Tibial nerve (tissue), 4 donors: ENCODE measurements around the gene UBA1. TPM values are rescaled to one million over a fixed set of nuclear protein-coding genes. Genes with fewer than 3 reads are reported as not detected.

ENCODE experiments used
- DNase-seq, 2 donors: peaks; one replicate each; pipeline ENCODE4 v3.0.0-alpha.2; 2019; ENCODE audit warnings: low spot score in 2 of 2
- H3K27ac ChIP-seq, 4 donors: fragments of 200-600 bp; sonication (generic) in 3 of 4; one replicate each; pipeline ENCODE4 v1.5.1; 2017 to 2019; ENCODE audit warnings: mild to moderate bottlenecking in 1 of 4
- H3K27me3 ChIP-seq, 2 donors: fragments of 200-600 bp; sonication (generic) in 1 of 2; one replicate each; pipeline versions ENCODE4 v1.5.1 to v1.6.0; 2017 to 2019
- H3K36me3 ChIP-seq, 3 donors: fragments of 200-600 bp; sonication (generic); one replicate each; pipeline ENCODE4 v1.5.1; 2018 to 2019
- H3K4me1 ChIP-seq, 4 donors: fragments of 200-600 bp; sonication (generic) in 3 of 4; one replicate each; pipeline ENCODE4 v1.5.1; 2017 to 2019
- H3K4me3 ChIP-seq, 4 donors: fragments of 200-600 bp; sonication (generic) in 3 of 4; one replicate each; pipeline ENCODE4 v1.5.1; 2017 to 2019; ENCODE audit warnings: mild to moderate bottlenecking in 1 of 4, moderate library complexity in 1 of 4
- H3K9me3 ChIP-seq, 4 donors: fragments of 200-600 bp; sonication (generic) in 3 of 4; one replicate each; pipeline ENCODE4 v1.5.1; 2017 to 2019
- EP300 ChIP-seq, 2 donors: sonication (generic); formaldehyde crosslinking; IDR thresholded peaks; one replicate each; pipeline ENCODE4 v1.6.1; 2017; ENCODE audit warnings: antibody characterized with exemption in 2 of 2, mild to moderate bottlenecking in 1 of 2
- POLR2A ChIP-seq, 2 donors: fragments of 450-650 bp; IDR thresholded peaks; one replicate each; pipeline ENCODE4 v1.6.1; 2017; ENCODE audit warnings: antibody characterized with exemption in 2 of 2, mild to moderate bottlenecking in 2 of 2, moderate library complexity in 2 of 2
- WGBS, 2 donors: methylation state at CpG; one replicate each; pipeline ENCODE4 v1.1.5; 2018; 5-methylcytosine and 5-hydroxymethylcytosine counted together
- total RNA-seq, 4 donors: library from RNA; depleted of rRNA; stranded (reverse); fragments of >200 nt; gene quantifications; one replicate each; pipeline ENCODE4 v1.1.0, GENCODE V29; 2016
- TF ChIP-seq, protein P1 (sequence below), 5 experiments: fragments of 200-600 bp in 3 of 5; fragments of 450-650 bp in 2 of 5; sonication (generic) in 3 of 5; IDR thresholded peaks; one replicate each; pipeline ENCODE4 v1.5.1; 2016 to 2019; ENCODE audit warnings: antibody characterized with exemption in 5 of 5, mild to moderate bottlenecking in 3 of 5, moderate library complexity in 2 of 5

UBA1 gene
- total RNA-seq, 4 donors from 2014 or later, result 124 to 168 (median 144) TPM

DNA sequence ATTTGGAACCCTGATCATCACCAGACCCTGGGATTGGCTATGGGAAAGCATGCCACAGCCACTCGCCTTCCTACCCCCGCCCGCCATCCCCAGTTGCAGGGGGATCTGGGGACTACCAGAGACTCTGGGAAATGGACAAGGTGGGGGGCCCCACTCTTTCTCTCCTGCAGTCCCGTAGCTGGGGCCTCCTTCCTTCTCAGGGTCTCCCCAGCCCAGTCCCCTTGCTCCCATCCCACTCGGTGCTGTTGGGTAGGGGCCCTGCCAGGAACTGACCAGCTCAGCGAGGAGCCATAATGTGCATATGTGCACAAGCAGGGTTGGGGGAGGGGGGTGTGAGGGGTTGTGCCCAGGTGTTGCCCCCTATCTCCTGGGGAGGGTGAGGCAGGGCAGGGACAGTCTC, 35.8 kb downstream of the UBA1 start:
- Histone ChIP-seq H3K4me1 (peaks cover 0 to under 1% (median 0%) of the 10 kb centered on the region in 4 donors), H3K9me3 (no peaks in the 10 kb centered on the region), H3K27me3 (no peaks in the 10 kb centered on the region), H3K4me3 (no peak overlapping the region), H3K27ac (no peak overlapping the region), H3K36me3 (peaks cover 0 to 51% (median 6%) of the 10 kb centered on the region in 3 donors)
- WGBS, 2 donors, result 96% methylated on average over 6 of the region's 6 CpGs; no CpG with 5 or more reads in 1 of the 2 donors
- no peak for DNase-seq
- TF ChIP-seq POLR2A (IDR thresholded peaks at IDR 0.05) (no peak), EP300 (IDR thresholded peaks at IDR 0.05) (no peak)
- TF ChIP-seq, protein P1, sequence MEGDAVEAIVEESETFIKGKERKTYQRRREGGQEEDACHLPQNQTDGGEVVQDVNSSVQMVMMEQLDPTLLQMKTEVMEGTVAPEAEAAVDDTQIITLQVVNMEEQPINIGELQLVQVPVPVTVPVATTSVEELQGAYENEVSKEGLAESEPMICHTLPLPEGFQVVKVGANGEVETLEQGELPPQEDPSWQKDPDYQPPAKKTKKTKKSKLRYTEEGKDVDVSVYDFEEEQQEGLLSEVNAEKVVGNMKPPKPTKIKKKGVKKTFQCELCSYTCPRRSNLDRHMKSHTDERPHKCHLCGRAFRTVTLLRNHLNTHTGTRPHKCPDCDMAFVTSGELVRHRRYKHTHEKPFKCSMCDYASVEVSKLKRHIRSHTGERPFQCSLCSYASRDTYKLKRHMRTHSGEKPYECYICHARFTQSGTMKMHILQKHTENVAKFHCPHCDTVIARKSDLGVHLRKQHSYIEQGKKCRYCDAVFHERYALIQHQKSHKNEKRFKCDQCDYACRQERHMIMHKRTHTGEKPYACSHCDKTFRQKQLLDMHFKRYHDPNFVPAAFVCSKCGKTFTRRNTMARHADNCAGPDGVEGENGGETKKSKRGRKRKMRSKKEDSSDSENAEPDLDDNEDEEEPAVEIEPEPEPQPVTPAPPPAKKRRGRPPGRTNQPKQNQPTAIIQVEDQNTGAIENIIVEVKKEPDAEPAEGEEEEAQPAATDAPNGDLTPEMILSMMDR (IDR thresholded peaks at IDR 0.05), result no peak

DNA sequence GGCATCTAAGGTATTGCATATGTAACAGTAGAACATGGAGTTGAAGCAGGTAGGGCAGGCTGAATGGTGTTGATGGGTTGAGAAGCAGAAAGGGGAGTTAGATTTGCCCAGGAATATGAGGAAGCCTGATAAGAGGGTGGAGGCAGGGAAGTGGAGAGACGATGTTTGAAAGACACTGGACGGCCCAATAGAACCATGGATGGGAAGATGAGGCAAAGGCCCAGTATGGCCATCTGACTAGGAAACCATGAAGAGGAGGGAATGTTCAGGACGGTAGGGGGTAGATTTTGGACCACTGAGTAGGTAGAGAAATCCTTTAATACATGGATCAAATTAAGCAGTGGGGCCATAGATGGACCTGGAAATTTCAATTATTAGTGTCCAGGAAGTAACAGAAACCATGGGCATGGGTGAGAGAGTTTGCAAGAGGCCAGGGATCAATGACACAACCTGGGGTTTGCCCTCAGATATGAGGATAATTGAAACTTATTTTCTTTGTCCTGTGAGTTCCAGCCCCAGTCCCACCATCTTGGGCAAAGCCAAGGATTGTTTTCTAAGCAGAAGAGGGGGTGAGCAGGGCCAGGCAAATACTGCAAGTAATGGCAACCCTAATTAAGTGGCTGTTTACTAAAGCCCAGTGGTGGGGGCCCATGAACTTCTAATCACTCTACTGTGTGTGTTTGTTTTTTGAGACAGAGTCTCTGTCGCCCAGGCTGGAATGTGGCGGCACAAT, 36.7 kb downstream of the UBA1 start:
- Histone ChIP-seq H3K4me1 (peaks cover 0 to 8% (median 0%) of the 10 kb centered on the region in 4 donors), H3K36me3 (peaks cover 0 to 43% (median 2%) of the 10 kb centered on the region in 3 donors), H3K9me3 (no peaks in the 10 kb centered on the region), H3K27me3 (no peaks in the 10 kb centered on the region), H3K4me3 (no peak overlapping the region), H3K27ac (no peak overlapping the region)
- 80 to 90% methylated on average over 3 to 5 of the region's 5 CpGs for WGBS, 2 donors
- DNase-seq, result no peak
- no peak for TF ChIP-seq EP300 (IDR thresholded peaks at IDR 0.05)

DNA sequence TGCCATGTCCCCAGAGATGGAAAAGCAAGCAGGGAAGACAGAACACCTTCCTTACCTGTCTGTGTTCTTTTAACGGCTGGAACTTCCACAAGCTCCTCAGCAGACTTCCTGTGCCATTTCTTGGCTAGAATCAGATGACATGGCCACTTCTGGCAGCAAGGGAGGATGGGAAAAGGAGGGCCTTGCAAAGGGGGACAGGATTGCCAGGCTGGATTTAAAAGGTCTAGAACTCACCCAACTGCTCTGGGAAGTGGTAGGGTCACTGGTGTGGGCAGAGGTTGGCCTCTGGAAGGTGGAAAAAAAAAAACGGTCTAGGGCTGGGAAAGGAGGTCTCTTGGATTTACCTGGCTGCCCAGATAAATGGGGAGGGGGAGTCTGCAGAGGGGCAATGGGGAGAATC, 37.5 kb downstream of the UBA1 start:
- H3K27me3 ChIP-seq, result no peaks in the 10 kb centered on the region
- DNase-seq, result no peak
- H3K36me3 ChIP-seq, result peaks cover 0 to 34% (median 0%) of the 10 kb centered on the region in 3 donors
- peaks cover 0 to 11% (median 0%) of the 10 kb centered on the region in 4 donors for H3K4me1 ChIP-seq
- TF ChIP-seq, protein P1 (IDR thresholded peaks at IDR 0.05), result no peak
- TF ChIP-seq EP300 (IDR thresholded peaks at IDR 0.05), result no peak
- no peak for TF ChIP-seq POLR2A (IDR thresholded peaks at IDR 0.05)
- H3K4me3 ChIP-seq, result no peak overlapping the region
- no peaks in the 10 kb centered on the region for H3K9me3 ChIP-seq
- WGBS, 2 donors, result 75 to 78% methylated on average over 2 of the region's 2 CpGs
- no peak overlapping the region for H3K27ac ChIP-seq

DNA sequence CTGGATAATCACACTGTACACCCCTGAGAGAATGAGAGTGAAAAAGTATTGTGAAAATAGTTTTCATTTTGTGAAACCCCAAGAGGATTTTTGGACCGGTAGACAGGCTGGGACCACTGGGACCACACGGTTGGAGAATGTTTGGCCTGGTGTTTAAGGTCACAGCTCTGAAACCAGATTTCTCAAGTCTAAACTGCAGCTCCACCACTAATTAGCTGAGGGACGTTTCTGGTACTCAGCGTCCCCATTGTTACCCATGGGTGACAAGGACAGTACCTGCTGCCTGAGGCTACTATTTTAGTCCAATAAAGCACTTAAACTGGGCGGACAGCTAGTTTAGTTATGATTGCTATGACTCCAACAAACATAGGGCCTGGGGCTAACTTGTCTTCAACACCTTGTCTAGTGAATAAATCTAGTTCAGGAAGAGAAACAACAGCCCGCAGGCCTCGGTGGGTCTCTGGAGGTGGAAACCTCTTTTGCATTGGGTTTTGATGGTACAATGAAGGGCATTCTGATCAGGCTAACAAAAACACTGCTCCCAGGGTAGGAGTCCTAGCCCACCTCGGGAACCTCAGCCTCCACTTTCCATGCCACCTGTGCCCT, 38.7 kb downstream of the UBA1 start:
- H3K36me3 ChIP-seq, result peaks cover 0 to 23% (median 0%) of the 10 kb centered on the region in 3 donors
- H3K4me1 ChIP-seq, result peaks cover 0 to 21% (median 1%) of the 10 kb centered on the region in 4 donors
- WGBS, 2 donors, result 38 to 75% methylated on average over 6 to 8 of the region's 8 CpGs
- peak overlapping the region; percentile 88 to 99 (median 99) for H3K27ac ChIP-seq
- no peaks in the 10 kb centered on the region for H3K9me3 ChIP-seq
- H3K27me3 ChIP-seq, result peaks cover 0 to 8% of the 10 kb centered on the region in 2 donors
- peak overlapping the region; percentile 38 to 74 (median 58) for H3K4me3 ChIP-seq
- DNase-seq, result no peak
- no peak for TF ChIP-seq POLR2A (IDR thresholded peaks at IDR 0.05)
- TF ChIP-seq, protein P1 (IDR thresholded peaks at IDR 0.05), result no peak
- TF ChIP-seq EP300 (IDR thresholded peaks at IDR 0.05), result no peak

DNA sequence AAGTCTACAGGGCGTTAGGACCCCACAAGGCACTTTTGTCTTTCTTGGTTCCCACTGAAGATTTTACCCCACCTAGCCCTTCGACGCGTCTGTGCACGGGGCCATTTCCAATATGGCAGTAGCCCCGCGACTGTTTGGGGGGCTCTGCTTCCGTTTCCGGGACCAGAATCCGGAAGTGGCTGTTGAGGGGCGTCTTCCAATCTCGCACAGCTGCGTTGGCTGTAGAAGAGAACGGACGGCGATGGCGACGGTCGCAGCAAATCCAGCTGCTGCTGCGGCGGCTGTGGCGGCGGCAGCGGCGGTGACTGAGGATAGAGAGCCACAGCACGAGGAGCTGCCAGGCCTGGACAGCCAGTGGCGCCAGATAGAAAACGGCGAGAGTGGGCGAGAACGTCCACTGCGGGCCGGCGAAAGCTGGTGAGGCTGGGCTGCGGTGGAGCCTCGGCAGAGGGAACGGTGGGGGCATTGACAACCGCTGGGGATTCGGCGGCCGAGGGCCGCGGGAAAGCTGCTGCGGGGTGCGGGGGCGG, 39.2 kb downstream of the UBA1 start, which contains the start of gene USP11:
TSS of gene USP11 (plus strand) at position 207 of the 530 bp plus-strand sequence. CDS start at position 242, 35 bp downstream.
- TF ChIP-seq, protein P1 (IDR thresholded peaks at IDR 0.05), result no peak
- TF ChIP-seq POLR2A (IDR thresholded peaks at IDR 0.05) (peak in 1 of 2 donors; percentile 63), EP300 (IDR thresholded peaks at IDR 0.05) (peak in 1 of 2 donors; percentile 75)
- DNase-seq, result no peak

More for the DNA sequence above, 39.2 kb downstream of the UBA1 start, which contains the start of gene USP11:
- Histone ChIP-seq H3K4me3 (peak within 1 kb of the TSS; percentile 38 to 74 (median 58)), H3K27ac (peak within 1 kb of the TSS; percentile 88 to 99 (median 99)), H3K36me3 (peaks cover 0 to 18% (median 0%) of the 10 kb centered on the region in 3 donors), H3K9me3 (no peaks in the 10 kb centered on the region), H3K27me3 (peaks cover 0 to 9% of the 10 kb centered on the region in 2 donors), H3K4me1 (peaks cover 0 to 26% (median 1%) of the 10 kb centered on the region in 4 donors)
- 20% methylated on average over 1 to 46 of the region's 46 CpGs for WGBS, 2 donors
